Type B pancreatic cell (in vitro differentiated cells): ENCODE measurements around the gene SERPINB7. TPM values are rescaled to one million over a fixed set of nuclear protein-coding genes. Genes with fewer than 3 reads are reported as not detected.
A peak's percentile ranks its signal among the peaks of the same experiment; 100 is the strongest.

ENCODE experiments used
- DNase-seq: peaks from one replicate; pipeline ENCODE4 v3.0.0; 2021; ENCODE audit warnings: mixed read lengths; ENCODE audit not compliant: unreplicated experiment; ENCODE audit errors: extremely low spot score
- H3K27ac Mint-ChIP-seq: 2 replicates; pipeline ENCODE4 v1.8.0; 2021; ENCODE audit warnings: mild to moderate bottlenecking, mixed read lengths
- H3K27me3 Mint-ChIP-seq: 2 replicates; pipeline ENCODE4 v1.8.0; 2021; ENCODE audit warnings: mixed read lengths
- H3K36me3 Mint-ChIP-seq: 2 replicates; pipeline ENCODE4 v1.8.0; 2021; ENCODE audit warnings: mixed read lengths
- H3K4me1 Mint-ChIP-seq: one replicate; pipeline ENCODE4 v1.8.0; 2021; ENCODE audit warnings: mixed read lengths; ENCODE audit not compliant: unreplicated experiment
- H3K4me3 Mint-ChIP-seq: 2 replicates; pipeline ENCODE4 v1.8.0; 2021; ENCODE audit warnings: mild to moderate bottlenecking, mixed read lengths
- H3K9me3 Mint-ChIP-seq: 2 replicates; pipeline ENCODE4 v1.8.0; 2021; ENCODE audit warnings: mixed read lengths
- CTCF ChIP-seq: fragments of 200-600 bp; sonication (generic); conservative IDR thresholded peaks from 2 replicates; pipeline ENCODE4 v1.5.0; 2021; ENCODE audit warnings: antibody characterized with exemption, mild to moderate bottlenecking
- total RNA-seq: library from RNA; stranded (reverse); gene quantifications from 2 replicates; pipeline ENCODE4 v1.2.1, GENCODE V29; 2021; ENCODE audit warnings: low replicate concordance

SERPINB7 gene
- total RNA-seq, 1 donor from 2014 or later, result 15.2 TPM

DNA sequence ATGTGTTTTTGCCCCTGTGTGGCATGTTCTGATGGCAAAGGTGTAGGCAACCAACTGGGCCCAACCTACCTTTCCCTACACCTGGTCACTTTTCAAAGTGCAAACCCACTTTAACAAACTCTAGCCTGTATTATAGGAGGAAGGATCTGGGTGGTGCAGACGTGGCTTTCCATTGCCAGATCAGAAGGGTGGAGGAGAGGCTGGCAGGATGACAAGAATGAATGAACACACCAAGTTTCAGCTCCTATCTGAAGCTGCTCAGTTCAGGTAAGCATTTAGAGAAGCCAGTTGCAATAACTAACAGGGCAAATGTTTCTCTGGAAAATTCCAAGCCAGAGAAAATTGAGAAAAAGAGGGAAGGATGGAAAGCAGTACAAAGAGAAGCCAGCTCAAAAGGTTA, 707 bp upstream of the SERPINB7 start:
- H3K27ac Mint-ChIP-seq, result peak overlapping the region; percentile 68

DNA sequence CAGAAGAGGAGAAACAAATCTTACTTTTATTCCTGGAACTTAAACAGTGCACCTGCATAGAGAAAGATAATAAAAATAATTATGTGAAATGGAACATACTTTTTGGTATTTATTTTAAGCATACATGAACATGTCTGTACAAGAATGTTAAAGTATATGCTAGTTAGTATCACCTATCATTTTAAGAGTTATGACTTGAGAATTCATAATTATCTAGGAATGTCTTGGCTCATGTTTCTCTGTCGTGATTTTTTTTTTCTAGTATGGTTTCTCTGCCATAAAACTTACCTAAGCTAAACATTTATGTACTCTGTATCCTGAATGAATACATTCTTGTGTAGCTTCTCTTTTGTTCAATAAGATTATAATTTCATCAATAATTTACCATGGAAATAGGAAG, 4.2 kb downstream of the SERPINB7 start:
- DNase-seq, result no peak
- peak overlapping the region; percentile 71 for H3K4me3 Mint-ChIP-seq
- peaks cover 3% of the 10 kb centered on the region for H3K27me3 Mint-ChIP-seq
- H3K27ac Mint-ChIP-seq, result peak overlapping the region; percentile 71
- TF ChIP-seq CTCF, result no peak
- no peaks in the 10 kb centered on the region for H3K36me3 Mint-ChIP-seq
- no peaks in the 10 kb centered on the region for H3K9me3 Mint-ChIP-seq
- H3K4me1 Mint-ChIP-seq, result no peaks in the 10 kb centered on the region

More for the DNA sequence above, 707 bp upstream of the SERPINB7 start:
- peaks cover 3% of the 10 kb centered on the region for H3K27me3 Mint-ChIP-seq
- no peaks in the 10 kb centered on the region for H3K9me3 Mint-ChIP-seq
- DNase-seq, result no peak
- TF ChIP-seq CTCF, result no peak
- no peak overlapping the region for H3K4me3 Mint-ChIP-seq
- no peaks in the 10 kb centered on the region for H3K4me1 Mint-ChIP-seq
- H3K36me3 Mint-ChIP-seq, result no peaks in the 10 kb centered on the region

GRCh38 chr18:63783394-63783793, 8.2 kb downstream of the SERPINB7 start:
- H3K4me1 Mint-ChIP-seq, result peaks cover 6% of the 10 kb centered on the region
- TF ChIP-seq CTCF, result no peak
- H3K4me3 Mint-ChIP-seq, result no peak overlapping the region
- no peaks in the 10 kb centered on the region for H3K9me3 Mint-ChIP-seq
- H3K36me3 Mint-ChIP-seq, result no peaks in the 10 kb centered on the region
- no peak for DNase-seq
- no peak overlapping the region for H3K27ac Mint-ChIP-seq
- H3K27me3 Mint-ChIP-seq, result no peaks in the 10 kb centered on the region

DNA sequence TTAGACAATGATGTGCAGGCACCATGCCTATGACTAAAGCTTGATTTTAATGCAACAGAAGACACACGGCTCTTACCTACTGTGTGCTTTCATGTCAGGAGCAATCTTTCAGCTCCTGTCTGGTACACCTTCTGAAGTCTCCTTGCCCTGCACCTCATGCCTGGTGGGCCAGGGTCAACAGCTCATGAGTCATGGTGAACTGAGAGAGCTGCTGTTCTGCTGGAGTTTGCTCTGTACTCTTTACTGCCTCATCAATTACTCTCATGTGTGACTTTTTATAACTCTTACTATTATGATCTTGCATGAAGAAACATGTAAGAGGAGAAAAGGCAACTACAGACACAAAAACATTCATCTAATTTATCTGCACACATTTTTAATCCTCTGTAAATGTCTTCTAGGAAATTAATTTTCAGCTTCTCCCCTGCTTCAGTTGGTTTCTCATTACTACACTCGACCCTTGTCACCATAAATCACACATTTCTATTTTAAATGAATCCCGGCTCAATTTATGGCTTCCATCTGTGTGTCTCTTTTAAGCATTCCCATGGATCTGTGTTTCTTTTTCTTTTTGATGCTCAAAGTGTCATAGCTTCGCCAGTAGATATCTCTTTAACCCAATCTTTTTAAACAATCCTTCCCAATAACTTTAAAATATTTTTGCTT, 9.7 kb downstream of the SERPINB7 start:
- no peak overlapping the region for H3K4me3 Mint-ChIP-seq
- no peak for DNase-seq
- H3K4me1 Mint-ChIP-seq, result peaks cover 6% of the 10 kb centered on the region
- no peaks in the 10 kb centered on the region for H3K9me3 Mint-ChIP-seq
- no peak overlapping the region for H3K27ac Mint-ChIP-seq
- H3K27me3 Mint-ChIP-seq, result no peaks in the 10 kb centered on the region
- TF ChIP-seq CTCF, result no peak
- no peaks in the 10 kb centered on the region for H3K36me3 Mint-ChIP-seq

GRCh38 chr18:63787673-63788072, 12.5 kb downstream of the SERPINB7 start:
- H3K9me3 Mint-ChIP-seq, result no peaks in the 10 kb centered on the region
- no peak overlapping the region for H3K4me3 Mint-ChIP-seq
- no peaks in the 10 kb centered on the region for H3K27me3 Mint-ChIP-seq
- DNase-seq, result no peak
- H3K36me3 Mint-ChIP-seq, result no peaks in the 10 kb centered on the region
- H3K4me1 Mint-ChIP-seq, result peaks cover 6% of the 10 kb centered on the region
- no peak for TF ChIP-seq CTCF
- H3K27ac Mint-ChIP-seq, result no peak overlapping the region
